ENCODE measurements around the gene EVI2A. TPM values are rescaled to one million over a fixed set of nuclear protein-coding genes. Genes with fewer than 3 reads are reported as not detected.
A peak's percentile ranks its signal among the peaks of the same experiment; 100 is the strongest.

The EVI2A gene
- total and polyA plus RNA-seq, 9 of the 15 experiments (the other 6 are each of a cell fraction or from before 2014, with no cell fraction given) = 0.06 to 0.37 (median 0.15) TPM; not detected in 3

- no peaks in the 10 kb centered on the region for H3K9me1 ChIP-seq (ENCODE audit: control insufficient read depth, insufficient read depth, low read length)
- peaks cover 2% of the 10 kb centered on the region; the same call in 1 of the 3 replicates for H3K79me2 ChIP-seq (ENCODE audit: control insufficient read depth, insufficient read depth, low read length)
- TF ChIP-seq PATZ1 (CRISPR knock-in tag; IDR thresholded peaks at IDR 0.05; ENCODE audit: borderline replicate concordance) = no peak
- TF ChIP-seq HEY1 (CRISPR knock-in tag; IDR thresholded peaks at IDR 0.05; ENCODE audit: borderline replicate concordance) = no peak
- TF ChIP-seq ZFP91 (CRISPR knock-in tag; IDR thresholded peaks at IDR 0.05) = no peak
- 0 out of 2 replicates have a peak, but pooled peaks have one; percentile 8 for TF ChIP-seq ADNP (tag; IDR thresholded peaks at IDR 0.05)
- TF ChIP-seq ZNF507 (tag; conservative IDR thresholded peaks at IDR 0.05) = no peak
- TF ChIP-seq YY1 (IDR thresholded peaks at IDR 0.05; ENCODE audit: borderline replicate concordance in 1 of 3, control insufficient read depth in 1 of 3, extremely low read depth in 1 of 3, insufficient read depth in 3 of 3, insufficient read length in 1 of 3, insufficient replicate concordance in 2 of 3, low read depth in 1 of 3, low read length in 2 of 3) = no peak
- no peaks in the 10 kb centered on the region for H3K27me3 ChIP-seq (ENCODE audit: control insufficient read depth in 2 of 2, insufficient read depth in 2 of 2, low read length in 2 of 2)
- H2AFZ ChIP-seq (ENCODE audit: low read depth, low read length) = no peak overlapping the region
- H3K4me2 ChIP-seq (ENCODE audit: insufficient read depth, low read length) = no peak overlapping the region
- intact Hi-C loops (cut with micrococcal nuclease) (no loop called here), in situ Hi-C loops (cut with MboI) (no loop called here)
- ChIA-PET CTCF (ENCODE audit: low intra/inter-chr PET ratio) (no interaction called here), POLR2A (interaction anchor here (1.2 kb wide), 1 partner anchor 26 kb away, joined by 3 read pairs; no protein-coding TSS in a partner anchor)
- WGBS (ENCODE audit: insufficient coverage, low coverage, missing lambda C conversion rate) = 84% methylated on average over 3 of the region's 3 CpGs
- DNase-seq (ENCODE audit: extremely low read depth in 1 of 4, low spot score in 3 of 4) (no peak), ATAC-seq (no peak), FAIRE-seq (no peak)
- H3K4me3 ChIP-seq = no peak overlapping the region
- no peaks in the 10 kb centered on the region for H4K20me1 ChIP-seq (replicated peaks; ENCODE audit: control insufficient read depth, insufficient read depth, low read length)
- H3K36me3 ChIP-seq (ENCODE audit: control insufficient read depth, insufficient read depth, low read length) = no peaks in the 10 kb centered on the region
- BruUV-seq (replicated peaks) = no TSS peak
- H3K4me1 ChIP-seq (replicated peaks in 1 of 2; ENCODE audit: control insufficient read depth in 2 of 2, insufficient read depth in 2 of 2, low read length in 2 of 2) = peaks cover 0 to 14% of the 10 kb centered on the region in 2 experiments; a peak in 4 of 5 replicates
- peak overlapping the region; percentile 62; the same call in 2 of the 3 replicates for H3K27ac ChIP-seq (ENCODE audit: extremely low read depth, low read depth, low read length)
- no peaks in the 10 kb centered on the region for H3K9me3 ChIP-seq (replicated peaks; ENCODE audit: control insufficient read depth, insufficient read depth, low read depth, low read length)
- no peak overlapping the region for H3K9ac ChIP-seq (ENCODE audit: insufficient read depth in 1 of 2, low read depth in 2 of 2, low read length in 2 of 2)
Measured at GRCh38 chr17:31314782-31315100, 6.7 kb downstream of the EVI2A start.
